Pancreas (tissue), 10 donors: ENCODE measurements around the gene CDKL1. TPM values are rescaled to one million over a fixed set of nuclear protein-coding genes. Genes with fewer than 3 reads are reported as not detected.

Experiments
- ATAC-seq, 4 donors: fragments of 200-7000 bp; cut with Tn5 transposase; one replicate each; pipeline versions ENCODE4 v1.8.0 to v1.9.1; 2020; ENCODE audit warnings: mild to moderate bottlenecking in 4 of 4, moderate library complexity in 4 of 4
- DNase-seq, 6 donors: peaks; one replicate each; pipeline ENCODE4 v3.0.0-alpha.2; 2020
- FAIRE-seq: peaks from 2 replicates; lab custom pipeline; 2012; peaks lifted over from hg19 to GRCh38; lab: Jason Lieb, UNC
- H3K27ac ChIP-seq, 4 donors: fragments of 200-600 bp; sonication (generic); 1 replicate in 3 of 4; 2 replicates in 1 of 4; pipeline versions ENCODE4 v1.5.0 to v1.8.0; 2020
- H3K27me3 ChIP-seq, 4 donors: fragments of 200-600 bp; one replicate each; pipeline ENCODE4 v1.8.0; 2021
- H3K36me3 ChIP-seq, 3 donors: fragments of 200-600 bp; sonication (generic) in 1 of 3; one replicate each; pipeline versions ENCODE4 v1.5.0 to v1.8.0; 2020 to 2021
- H3K4me1 ChIP-seq, 3 donors: fragments of 200-600 bp; one replicate each; pipeline ENCODE4 v1.8.0; 2021
- H3K4me3 ChIP-seq, 4 donors: fragments of 200-600 bp; sonication (generic) in 2 of 4; one replicate each; pipeline versions ENCODE4 v1.5.0 to v1.8.0; 2020 to 2021
- H3K9me3 ChIP-seq, 4 donors: fragments of 200-600 bp; one replicate each; pipeline ENCODE4 v1.8.0; 2021
- WGBS, 2 donors: extraction: QIAGEN DNeasy Blood & Tissue Kit; methylation state at CpG; one replicate each; pipeline ENCODE4 v1.1.7; 2013; 5-methylcytosine and 5-hydroxymethylcytosine counted together
- intact Hi-C, 3 donors: fragments of 100-400 bp; cut with DNase I; formaldehyde crosslinking; loops; one replicate each; pipeline versions ENCODE4 v1.11.1 to v1.14.2; 2022
- polyA plus RNA-seq, 2 donors: library from polyadenylated mRNA; stranded (reverse); fragments of 200-250 nt; gene quantifications; one replicate each; pipeline ENCODE4 v1.2.3, GENCODE V29; 2013
- total RNA-seq, 6 donors: library from RNA; stranded (reverse); fragmentation: NEBNext Ultra II Directional in 4 of 6; extraction: Animal tissue kit (Norgen Biotek cat#: 25700) in 4 of 6; gene quantifications; one replicate each; pipeline versions ENCODE4 v1.2.1 to v1.2.4, GENCODE V29; 2021 to 2023
- TF ChIP-seq, protein P1 (sequence below), 4 donors: fragments of 200-600 bp; sonication (generic) in 3 of 4; IDR thresholded peaks; one replicate each; pipeline versions ENCODE4 v1.5.0 to v1.8.0; 2021; ENCODE audit warnings: antibody characterized with exemption in 4 of 4
- donor health status: healthy with polysubstance abuse.
- donor health status: DM: no; HTN: no; CAD: no; lungs with moderate emphysema.
- donor health status: DM: no; HTN: no; CAD: no.
- donor health status: control.
- donor health status: control.
- donor health status: Bipolar disorder and iron deficiency.
- donor health status: DM: yes; HTN: yes; CAD: no.
- donor health status: DM: no; HTN: no; CAD: no.
- donor health status: DM: no; HTN: no; CAD: no.
- donor health status: DM: yes; HTN: yes; CAD: no.

Gene CDKL1
- total and polyA plus RNA-seq, 8 donors, result 0.56 to 5.5 (median 3.7) TPM

DNA sequence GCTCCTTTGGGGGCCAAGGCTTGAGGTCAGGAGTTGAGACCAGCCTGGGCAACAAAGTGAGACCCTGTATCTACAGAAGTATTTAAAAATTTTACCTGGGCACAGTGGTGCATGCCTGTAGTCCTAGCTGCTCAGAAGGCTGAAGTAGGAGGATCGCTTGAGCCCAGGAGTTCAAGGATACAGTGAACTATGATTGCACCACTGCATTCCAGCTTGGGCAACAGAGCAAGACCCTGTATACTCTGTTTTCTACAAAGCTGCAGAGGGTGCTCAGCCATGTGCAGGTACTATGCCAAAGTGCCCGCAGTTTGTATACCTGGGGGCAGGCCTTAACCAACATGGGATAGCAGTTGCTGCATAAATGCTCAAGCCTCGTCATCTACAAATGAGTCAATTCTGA, 26.8 kb upstream of the CDKL1 start:
- no peak for FAIRE-seq
- WGBS, 2 donors, result 96 to 100% methylated on average over 3 of the region's 3 CpGs

DNA sequence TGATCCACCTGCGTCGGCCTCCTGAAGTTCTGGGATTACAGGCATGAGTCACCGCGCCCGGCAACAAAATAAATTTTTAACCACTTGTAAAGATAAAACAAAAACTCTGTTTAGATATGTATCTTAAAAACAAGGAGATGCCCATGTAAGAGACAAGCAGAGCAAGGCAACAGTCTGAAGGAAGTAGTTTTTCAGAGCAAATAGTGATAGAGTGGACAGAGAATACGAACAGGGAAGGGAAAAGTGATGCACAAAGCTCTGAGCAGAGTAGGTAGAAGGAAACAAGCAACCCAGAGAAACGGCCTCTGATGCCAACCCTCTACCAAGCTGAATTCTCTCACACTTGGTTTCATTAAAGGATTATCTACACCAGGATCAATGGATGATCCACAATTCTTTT, 24.8 kb upstream of the CDKL1 start:
- intact Hi-C loops, result no loop called here
- FAIRE-seq, result no peak
- peaks cover 0 to 15% (median 6%) of the 10 kb centered on the region in 3 donors for H3K36me3 ChIP-seq
- H3K27me3 ChIP-seq, result no peaks in the 10 kb centered on the region
- TF ChIP-seq, protein P1, sequence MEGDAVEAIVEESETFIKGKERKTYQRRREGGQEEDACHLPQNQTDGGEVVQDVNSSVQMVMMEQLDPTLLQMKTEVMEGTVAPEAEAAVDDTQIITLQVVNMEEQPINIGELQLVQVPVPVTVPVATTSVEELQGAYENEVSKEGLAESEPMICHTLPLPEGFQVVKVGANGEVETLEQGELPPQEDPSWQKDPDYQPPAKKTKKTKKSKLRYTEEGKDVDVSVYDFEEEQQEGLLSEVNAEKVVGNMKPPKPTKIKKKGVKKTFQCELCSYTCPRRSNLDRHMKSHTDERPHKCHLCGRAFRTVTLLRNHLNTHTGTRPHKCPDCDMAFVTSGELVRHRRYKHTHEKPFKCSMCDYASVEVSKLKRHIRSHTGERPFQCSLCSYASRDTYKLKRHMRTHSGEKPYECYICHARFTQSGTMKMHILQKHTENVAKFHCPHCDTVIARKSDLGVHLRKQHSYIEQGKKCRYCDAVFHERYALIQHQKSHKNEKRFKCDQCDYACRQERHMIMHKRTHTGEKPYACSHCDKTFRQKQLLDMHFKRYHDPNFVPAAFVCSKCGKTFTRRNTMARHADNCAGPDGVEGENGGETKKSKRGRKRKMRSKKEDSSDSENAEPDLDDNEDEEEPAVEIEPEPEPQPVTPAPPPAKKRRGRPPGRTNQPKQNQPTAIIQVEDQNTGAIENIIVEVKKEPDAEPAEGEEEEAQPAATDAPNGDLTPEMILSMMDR (IDR thresholded peaks at IDR 0.05), result no peak
- no peak overlapping the region for H3K4me3 ChIP-seq
- H3K27ac ChIP-seq, result no peak overlapping the region
- no peak for DNase-seq
- no peaks in the 10 kb centered on the region for H3K4me1 ChIP-seq
- WGBS, 2 donors, result 94 to 97% methylated on average over 7 of the region's 7 CpGs
- no peak for ATAC-seq
- H3K9me3 ChIP-seq, result no peaks in the 10 kb centered on the region

More for the DNA sequence above, 26.8 kb upstream of the CDKL1 start:
- intact Hi-C loops, result no loop called here
- Histone ChIP-seq H3K27ac (no peak overlapping the region), H3K4me1 (no peaks in the 10 kb centered on the region), H3K27me3 (no peaks in the 10 kb centered on the region), H3K9me3 (no peaks in the 10 kb centered on the region), H3K4me3 (no peak overlapping the region), H3K36me3 (peaks cover 0 to 15% (median 6%) of the 10 kb centered on the region in 3 donors)
- ATAC-seq (no peak), DNase-seq (no peak)
- TF ChIP-seq, protein P1 (IDR thresholded peaks at IDR 0.05), result no peak

DNA sequence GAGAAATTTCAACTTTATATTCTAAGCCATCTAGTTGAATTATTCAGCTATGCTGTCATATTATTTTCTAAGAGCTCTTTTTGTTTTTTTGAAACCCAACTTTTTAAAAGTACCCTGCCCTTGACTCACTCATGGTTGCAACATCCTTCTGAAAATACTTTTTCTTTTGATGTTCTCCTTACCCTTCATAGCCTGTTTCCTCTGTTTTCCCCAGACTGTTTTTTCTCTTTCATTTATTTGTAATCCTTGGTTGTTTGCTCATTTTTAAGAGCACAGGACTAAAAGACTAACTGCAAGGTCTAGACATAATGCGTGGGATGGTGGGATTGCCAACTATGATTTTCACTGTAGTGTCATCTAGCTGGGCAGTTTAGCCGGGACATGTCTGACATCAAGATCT, 21.2 kb upstream of the CDKL1 start:
- Histone ChIP-seq H3K27me3 (no peaks in the 10 kb centered on the region), H3K4me1 (no peaks in the 10 kb centered on the region), H3K4me3 (no peak overlapping the region), H3K27ac (no peak overlapping the region), H3K9me3 (no peaks in the 10 kb centered on the region), H3K36me3 (peaks cover 0 to 4% (median 0%) of the 10 kb centered on the region in 3 donors)
- no peak for FAIRE-seq
- WGBS, 2 donors, result 95 to 97% methylated on average over 2 of the region's 2 CpGs
- TF ChIP-seq, protein P1 (IDR thresholded peaks at IDR 0.05), result no peak
- no peak for DNase-seq
- intact Hi-C loops, result no loop called here
- ATAC-seq, result peak in 1 of 4 donors; percentile 12

DNA sequence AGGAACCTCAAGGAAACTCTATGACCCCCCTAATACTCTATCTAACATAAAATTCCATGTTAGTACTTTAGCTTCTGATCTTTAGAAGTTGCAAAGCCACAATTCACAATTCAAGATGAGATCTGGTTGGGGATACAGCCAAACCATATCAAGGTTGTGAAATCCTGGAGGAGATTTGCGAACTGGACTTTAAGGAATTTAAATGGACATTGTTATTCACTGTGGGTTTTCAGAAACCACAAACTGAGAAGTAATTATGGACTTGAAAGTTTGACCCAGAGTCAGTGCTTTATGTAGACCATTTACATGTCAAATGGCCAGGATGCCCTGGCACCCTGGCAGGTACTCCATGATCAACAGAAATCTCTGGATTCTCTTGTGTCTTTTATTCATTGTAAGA, 14.2 kb upstream of the CDKL1 start:
- peak in 1 of 4 donors; percentile 25 for ATAC-seq
- H3K27me3 ChIP-seq, result no peaks in the 10 kb centered on the region
- TF ChIP-seq, protein P1 (IDR thresholded peaks at IDR 0.05), result no peak
- WGBS, 2 donors, result 82 to 91% methylated on average over 1 of the region's 1 CpG
- no peaks in the 10 kb centered on the region for H3K4me1 ChIP-seq
- no peak overlapping the region for H3K4me3 ChIP-seq
- DNase-seq, result no peak
- FAIRE-seq, result no peak
- no peaks in the 10 kb centered on the region for H3K9me3 ChIP-seq
- intact Hi-C loops, result no loop called here
- no peak overlapping the region for H3K27ac ChIP-seq
- no peaks in the 10 kb centered on the region for H3K36me3 ChIP-seq

DNA sequence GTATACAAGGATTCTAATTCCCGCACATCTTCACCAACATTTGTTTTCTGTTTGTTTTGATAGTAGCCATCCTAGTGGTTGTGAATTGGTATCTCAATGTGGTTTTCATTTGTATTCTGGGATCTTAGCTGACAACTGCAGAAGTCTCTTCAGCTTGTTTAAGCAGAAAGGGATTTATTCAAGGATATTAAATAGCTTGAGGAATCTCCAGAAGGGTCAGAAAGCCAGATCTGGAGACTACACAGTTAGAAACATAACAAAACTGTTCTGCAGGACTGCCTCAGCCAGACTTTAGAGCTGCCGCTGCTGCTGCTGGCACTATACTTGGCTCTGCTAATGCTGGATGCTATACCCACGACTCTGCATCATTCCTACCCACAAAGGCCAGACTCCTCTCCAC, 13.4 kb upstream of the CDKL1 start:
- H3K27ac ChIP-seq, result no peak overlapping the region
- ATAC-seq, result no peak
- no peak for DNase-seq
- FAIRE-seq, result no peak
- no peaks in the 10 kb centered on the region for H3K4me1 ChIP-seq
- H3K36me3 ChIP-seq, result no peaks in the 10 kb centered on the region
- intact Hi-C loops, result no loop called here
- TF ChIP-seq, protein P1 (IDR thresholded peaks at IDR 0.05), result no peak
- H3K4me3 ChIP-seq, result no peak overlapping the region
- WGBS, 2 donors, result 92 to 95% methylated on average over 3 of the region's 3 CpGs
- H3K9me3 ChIP-seq, result no peaks in the 10 kb centered on the region
- no peaks in the 10 kb centered on the region for H3K27me3 ChIP-seq
